ENCODE measurements around the gene ULK2.

GRCh38 chr17:19896679-19897078, 28.9 kb upstream of the ULK2 start:
- TF ChIP-seq CTCF (conservative IDR thresholded peaks at IDR 0.05; ENCODE audit: low read length) (no peak), EZH2phosphoT487 (IDR thresholded peaks at IDR 0.05; ENCODE audit: borderline replicate concordance) (no peak)

Measured in Loucy (cell line).